GM18870 (cell line): ENCODE measurements around the gene UBAC2.
"Not testable (repeated sequence)": the region's sequence is repeated elsewhere in the genome, so short reads cannot be mapped to it uniquely, and the experiment has no call there.

Source experiments
- ATAC-seq: cut with Tn5 transposase; IDR thresholded peaks from one replicate; pipeline ENCODE4 v1.9.1; 2021; ENCODE audit warnings: moderate library complexity; ENCODE audit not compliant: unreplicated experiment

UBAC2 gene

GRCh38 chr13:99231721-99232120 lies 31.1 kb downstream of the UBAC2 start:
- ATAC-seq, result no peak

- ATAC-seq, result peak; percentile 62
Measured at GRCh38 chr13:99237981-99238662, 37.5 kb downstream of the UBAC2 start.

GRCh38 chr13:99246100-99246499 lies 45.4 kb downstream of the UBAC2 start:
- no peak for ATAC-seq

GRCh38 chr13:99249178-99249577 lies 48.5 kb downstream of the UBAC2 start:
- not testable (repeated sequence) for ATAC-seq

- not testable (repeated sequence) for ATAC-seq
Measured at GRCh38 chr13:99249606-99250005, 49.0 kb downstream of the UBAC2 start.

- no peak for ATAC-seq
Measured at GRCh38 chr13:99250982-99251825, 50.5 kb downstream of the UBAC2 start.

- ATAC-seq, result no peak
Measured at GRCh38 chr13:99251921-99252320, 51.3 kb downstream of the UBAC2 start.

- ATAC-seq, result no peak
Measured at GRCh38 chr13:99254830-99255229, 54.2 kb downstream of the UBAC2 start.

- ATAC-seq, result no peak
Measured at GRCh38 chr13:99255271-99255670, 54.6 kb downstream of the UBAC2 start.

- ATAC-seq, result no peak
Measured at GRCh38 chr13:99256283-99256682, 55.6 kb downstream of the UBAC2 start.

GRCh38 chr13:99256709-99257108 lies 56.1 kb downstream of the UBAC2 start:
- ATAC-seq, result no peak

- no peak for ATAC-seq
Measured at GRCh38 chr13:99257291-99257690, 56.6 kb downstream of the UBAC2 start.

GRCh38 chr13:99258210-99258860 lies 57.7 kb downstream of the UBAC2 start, which contains the start of gene GPR18:
GPR18 (minus strand) TSS chr13:99258379; CDS start chr13:99255872, 2,507 bp downstream.
- peak; percentile 93 for ATAC-seq

GRCh38 chr13:99258946-99259345 lies 58.3 kb downstream of the UBAC2 start:
- ATAC-seq, result peak; percentile 51

- ATAC-seq, result no peak
Measured at GRCh38 chr13:99260216-99260615, 59.6 kb downstream of the UBAC2 start.

GRCh38 chr13:99261059-99261458 lies 60.4 kb downstream of the UBAC2 start:
- no peak for ATAC-seq

GRCh38 chr13:99263126-99263785 lies 62.6 kb downstream of the UBAC2 start:
- ATAC-seq, result no peak

- ATAC-seq, result no peak
Measured at GRCh38 chr13:99264051-99264450, 63.4 kb downstream of the UBAC2 start.

- ATAC-seq, result no peak
Measured at GRCh38 chr13:99265162-99265800, 64.6 kb downstream of the UBAC2 start.

- ATAC-seq, result no peak
Measured at GRCh38 chr13:99265821-99266426, 65.3 kb downstream of the UBAC2 start.
